Cardiac muscle cell (in vitro differentiated cells and primary cell): ENCODE data around the gene PSMC5. TPM values are rescaled to one million over a fixed set of nuclear protein-coding genes. Genes with fewer than 3 reads are reported as not detected.

Experiments
- DNase-seq, 2 donors: peaks; one replicate each; pipeline versions ENCODE4 v3.0.0 to v3.0.0-alpha.2; 2010 to 2017; ENCODE audit warnings: low read depth in 1 of 2, low spot score in 1 of 2
- H3K27ac ChIP-seq: fragments of 200-600 bp; sonication (generic); 2 replicates; pipeline ENCODE4 v1.5.1; 2016
- H3K27me3 ChIP-seq: fragments of 200-600 bp; sonication (generic); 2 replicates; pipeline ENCODE4 v1.6.0; 2016; ENCODE audit warnings: control low read depth
- H3K36me3 ChIP-seq: fragments of 200-600 bp; sonication (generic); 2 replicates; pipeline ENCODE4 v1.5.1; 2016; ENCODE audit warnings: control low read depth
- H3K4me1 ChIP-seq: fragments of 200-600 bp; sonication (generic); 2 replicates; pipeline ENCODE4 v1.8.1; 2017; ENCODE audit warnings: low read depth, mild to moderate bottlenecking, mixed run types
- H3K4me3 ChIP-seq: fragments of 200-600 bp; sonication (generic); 2 replicates; pipeline ENCODE4 v1.5.1; 2016; ENCODE audit warnings: mild to moderate bottlenecking
- H3K9me3 ChIP-seq: fragments of 200-600 bp; sonication (generic); 2 replicates; pipeline ENCODE4 v1.5.1; 2017; ENCODE audit warnings: low read depth, mild to moderate bottlenecking, control low read depth
- polyA plus RNA-seq: library from polyadenylated mRNA; unstranded; fragments of >200 nt; fragmentation: Nextera tagmentation; extraction: Ambion mirVana; gene quantifications from 2 replicates; pipeline ENCODE4 v1.2.1, GENCODE V29; 2016
- total RNA-seq: library from RNA; depleted of rRNA; stranded (reverse); fragments of >200 nt; gene quantifications from 2 replicates; pipeline ENCODE4 v1.2.3, GENCODE V29; 2016
- TF ChIP-seq, protein P1 (sequence below): IDR thresholded peaks from 2 replicates; pipeline ENCODE4 v1.5.1; 2012; ENCODE audit warnings: low read depth, mild to moderate bottlenecking, low read length

Gene PSMC5
- total and polyA plus RNA-seq, 2 experiments from 2014 or later, result 42.7 to 230 TPM

GRCh38 chr17:63845509-63845908 lies 18.3 kb downstream of the PSMC5 start:
- Histone ChIP-seq H3K27me3 (peaks cover 11% of the 10 kb centered on the region), H3K4me3 (no peak overlapping the region), H3K36me3 (no peaks in the 10 kb centered on the region), H3K9me3 (no peaks in the 10 kb centered on the region), H3K27ac (no peak overlapping the region), H3K4me1 (peaks cover 11% of the 10 kb centered on the region)
- TF ChIP-seq, protein P1, sequence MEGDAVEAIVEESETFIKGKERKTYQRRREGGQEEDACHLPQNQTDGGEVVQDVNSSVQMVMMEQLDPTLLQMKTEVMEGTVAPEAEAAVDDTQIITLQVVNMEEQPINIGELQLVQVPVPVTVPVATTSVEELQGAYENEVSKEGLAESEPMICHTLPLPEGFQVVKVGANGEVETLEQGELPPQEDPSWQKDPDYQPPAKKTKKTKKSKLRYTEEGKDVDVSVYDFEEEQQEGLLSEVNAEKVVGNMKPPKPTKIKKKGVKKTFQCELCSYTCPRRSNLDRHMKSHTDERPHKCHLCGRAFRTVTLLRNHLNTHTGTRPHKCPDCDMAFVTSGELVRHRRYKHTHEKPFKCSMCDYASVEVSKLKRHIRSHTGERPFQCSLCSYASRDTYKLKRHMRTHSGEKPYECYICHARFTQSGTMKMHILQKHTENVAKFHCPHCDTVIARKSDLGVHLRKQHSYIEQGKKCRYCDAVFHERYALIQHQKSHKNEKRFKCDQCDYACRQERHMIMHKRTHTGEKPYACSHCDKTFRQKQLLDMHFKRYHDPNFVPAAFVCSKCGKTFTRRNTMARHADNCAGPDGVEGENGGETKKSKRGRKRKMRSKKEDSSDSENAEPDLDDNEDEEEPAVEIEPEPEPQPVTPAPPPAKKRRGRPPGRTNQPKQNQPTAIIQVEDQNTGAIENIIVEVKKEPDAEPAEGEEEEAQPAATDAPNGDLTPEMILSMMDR, result no peak
- DNase-seq, result no peak

- no peak overlapping the region for H3K4me3 ChIP-seq
- DNase-seq, result no peak
- peaks cover 11% of the 10 kb centered on the region for H3K27me3 ChIP-seq
- no peaks in the 10 kb centered on the region for H3K9me3 ChIP-seq
- H3K36me3 ChIP-seq, result no peaks in the 10 kb centered on the region
- H3K27ac ChIP-seq, result no peak overlapping the region
- H3K4me1 ChIP-seq, result no peaks in the 10 kb centered on the region
- TF ChIP-seq, protein P1, result no peak
Observed at GRCh38 chr17:63847525-63848249, 20.5 kb downstream of the PSMC5 start.

GRCh38 chr17:63848834-63849689 lies 21.8 kb downstream of the PSMC5 start:
- Histone ChIP-seq H3K27ac (no peak overlapping the region), H3K27me3 (peaks cover 11% of the 10 kb centered on the region), H3K36me3 (no peaks in the 10 kb centered on the region), H3K4me3 (no peak overlapping the region), H3K9me3 (no peaks in the 10 kb centered on the region), H3K4me1 (no peaks in the 10 kb centered on the region)
- TF ChIP-seq, protein P1, result peak; percentile 71
- peak; percentile 83 to 95 for DNase-seq

GRCh38 chr17:63850401-63850800 lies 23.2 kb downstream of the PSMC5 start:
- no peak overlapping the region for H3K4me3 ChIP-seq
- H3K27ac ChIP-seq, result no peak overlapping the region
- TF ChIP-seq, protein P1, result no peak
- H3K4me1 ChIP-seq, result no peaks in the 10 kb centered on the region
- DNase-seq, result no peak
- no peaks in the 10 kb centered on the region for H3K9me3 ChIP-seq
- no peaks in the 10 kb centered on the region for H3K36me3 ChIP-seq
- H3K27me3 ChIP-seq, result peaks cover 11% of the 10 kb centered on the region

- H3K4me1 ChIP-seq, result no peaks in the 10 kb centered on the region
- no peak for DNase-seq
- no peaks in the 10 kb centered on the region for H3K27me3 ChIP-seq
- TF ChIP-seq, protein P1, result no peak
- no peaks in the 10 kb centered on the region for H3K36me3 ChIP-seq
- H3K4me3 ChIP-seq, result no peak overlapping the region
- no peaks in the 10 kb centered on the region for H3K9me3 ChIP-seq
- H3K27ac ChIP-seq, result no peak overlapping the region
Observed at GRCh38 chr17:63853260-63853659, 26.0 kb downstream of the PSMC5 start.
